ENCODE data around the gene CRTAP. TPM values are rescaled to one million over a fixed set of nuclear protein-coding genes. Genes with fewer than 3 reads are reported as not detected.

CRTAP gene
- total and polyA plus RNA-seq, 2 of the 13 experiments (the other 11 are each of a cell fraction or from before 2014, with no cell fraction given), result 54.2 to 119 TPM

DNA sequence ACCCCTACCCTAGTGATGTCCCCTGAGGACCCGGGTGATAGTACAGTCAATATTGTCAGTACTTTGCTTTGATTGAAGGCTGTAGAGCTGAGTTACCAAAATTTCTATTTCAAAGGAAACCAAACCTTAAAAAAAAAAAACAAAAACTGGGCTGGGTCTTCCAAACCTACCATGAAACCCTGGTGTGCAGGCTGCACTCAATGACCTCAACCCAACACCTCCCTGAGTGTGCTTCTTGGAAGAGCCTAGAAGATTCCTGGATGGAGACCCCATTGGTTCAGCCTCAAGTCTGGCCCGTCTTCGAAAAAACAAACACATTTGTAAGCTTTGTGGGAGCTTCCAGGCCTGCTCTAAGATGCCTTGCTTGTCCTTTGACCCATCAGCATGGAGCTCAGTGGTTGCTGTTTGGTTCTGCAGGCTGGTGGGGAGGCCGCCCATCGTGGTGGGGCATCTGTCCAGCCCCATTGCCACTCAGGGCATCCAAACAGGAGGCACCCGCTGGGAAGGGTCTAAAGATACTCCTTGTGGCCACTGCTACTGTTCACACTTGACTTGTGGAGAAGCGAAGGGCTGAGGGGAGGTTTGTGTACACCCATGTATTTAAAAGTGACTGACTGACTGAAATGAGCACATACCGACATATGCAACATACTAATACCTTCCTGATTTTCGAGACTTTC lies 32.2 kb downstream of the CRTAP start (continued):
- TF ChIP-seq, protein P1, sequence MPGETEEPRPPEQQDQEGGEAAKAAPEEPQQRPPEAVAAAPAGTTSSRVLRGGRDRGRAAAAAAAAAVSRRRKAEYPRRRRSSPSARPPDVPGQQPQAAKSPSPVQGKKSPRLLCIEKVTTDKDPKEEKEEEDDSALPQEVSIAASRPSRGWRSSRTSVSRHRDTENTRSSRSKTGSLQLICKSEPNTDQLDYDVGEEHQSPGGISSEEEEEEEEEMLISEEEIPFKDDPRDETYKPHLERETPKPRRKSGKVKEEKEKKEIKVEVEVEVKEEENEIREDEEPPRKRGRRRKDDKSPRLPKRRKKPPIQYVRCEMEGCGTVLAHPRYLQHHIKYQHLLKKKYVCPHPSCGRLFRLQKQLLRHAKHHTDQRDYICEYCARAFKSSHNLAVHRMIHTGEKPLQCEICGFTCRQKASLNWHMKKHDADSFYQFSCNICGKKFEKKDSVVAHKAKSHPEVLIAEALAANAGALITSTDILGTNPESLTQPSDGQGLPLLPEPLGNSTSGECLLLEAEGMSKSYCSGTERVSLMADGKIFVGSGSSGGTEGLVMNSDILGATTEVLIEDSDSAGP (CRISPR knock-in tag; IDR thresholded peaks at IDR 0.05; ENCODE audit: borderline replicate concordance), result no peak
- TF ChIP-seq SMAD9 (CRISPR knock-in tag; IDR thresholded peaks at IDR 0.05) (no peak), NFATC3 (CRISPR knock-in tag; IDR thresholded peaks at IDR 0.05) (no peak)
- TF ChIP-seq, protein P2, sequence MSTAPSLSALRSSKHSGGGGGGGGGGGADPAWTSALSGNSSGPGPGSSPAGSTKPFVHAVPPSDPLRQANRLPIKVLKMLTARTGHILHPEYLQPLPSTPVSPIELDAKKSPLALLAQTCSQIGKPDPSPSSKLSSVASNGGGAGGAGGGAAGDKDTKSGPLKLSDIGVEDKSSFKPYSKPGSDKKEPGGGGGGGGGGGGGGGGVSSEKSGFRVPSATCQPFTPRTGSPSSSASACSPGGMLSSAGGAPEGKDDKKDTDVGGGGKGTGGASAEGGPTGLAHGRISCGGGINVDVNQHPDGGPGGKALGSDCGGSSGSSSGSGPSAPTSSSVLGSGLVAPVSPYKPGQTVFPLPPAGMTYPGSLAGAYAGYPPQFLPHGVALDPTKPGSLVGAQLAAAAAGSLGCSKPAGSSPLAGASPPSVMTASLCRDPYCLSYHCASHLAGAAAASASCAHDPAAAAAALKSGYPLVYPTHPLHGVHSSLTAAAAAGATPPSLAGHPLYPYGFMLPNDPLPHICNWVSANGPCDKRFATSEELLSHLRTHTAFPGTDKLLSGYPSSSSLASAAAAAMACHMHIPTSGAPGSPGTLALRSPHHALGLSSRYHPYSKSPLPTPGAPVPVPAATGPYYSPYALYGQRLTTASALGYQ (CRISPR knock-in tag; IDR thresholded peaks at IDR 0.05), result no peak

DNA sequence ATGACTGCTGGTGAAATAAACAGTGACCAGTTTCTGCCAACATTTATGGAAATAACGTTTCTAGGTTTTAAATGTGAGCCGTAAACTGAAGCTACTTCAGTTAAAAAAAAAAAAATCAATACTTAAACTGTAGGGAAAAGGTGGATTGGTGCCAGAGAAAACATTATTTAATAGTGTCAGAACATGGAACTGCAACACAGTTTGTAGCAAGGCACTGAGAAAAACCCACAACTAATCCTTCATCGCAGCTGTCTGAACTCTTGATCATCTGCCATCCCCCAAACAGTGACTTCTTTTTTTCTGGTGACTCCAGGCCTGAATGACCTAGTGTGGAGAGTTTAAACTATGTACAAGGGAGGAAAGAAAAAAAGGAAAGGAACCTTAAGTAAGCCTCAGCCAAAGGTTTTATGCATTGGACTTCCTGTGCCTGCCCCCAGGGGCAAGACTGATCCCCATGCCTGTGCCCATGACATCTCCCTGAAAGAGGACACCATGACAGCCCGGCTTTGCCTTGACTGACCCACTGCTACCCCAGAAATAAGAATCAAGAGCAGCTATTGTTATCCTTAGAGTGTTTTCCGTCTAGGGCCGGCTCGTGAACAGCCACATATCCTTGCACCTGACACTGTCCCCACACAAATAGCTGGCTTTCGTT lies 33.1 kb downstream of the CRTAP start:
- no peak overlapping the region for H2AFZ ChIP-seq (ENCODE audit: low read length)
- POLR2A ChIA-PET, result no interaction called here
- H3K4me3 ChIP-seq (replicated peaks in 1 of 3; ENCODE audit: insufficient read depth in 1 of 3, low read depth in 2 of 3, low read length in 3 of 3), result no peak overlapping the region
- H3K4me2 ChIP-seq (ENCODE audit: low read depth, low read length), result no peak overlapping the region
- H3K36me3 ChIP-seq (replicated peaks in 1 of 2; ENCODE audit: control insufficient read depth in 1 of 2, insufficient read depth in 2 of 2, low read length in 2 of 2), result peaks cover 2 to 9% of the 10 kb centered on the region in 2 experiments; a peak in 3 of 5 replicates
- in situ Hi-C loops (cut with HindIII; ENCODE audit: extremely low pct_ligation_motif_present, low pct_unique_long_range_greater_than_20kb) (no loop called here), intact Hi-C loops (cut with micrococcal nuclease; ENCODE audit: unreplicated experiment) (no loop called here)
- CTCF ChIA-PET (ENCODE audit: low intra/inter-chr PET ratio, low total read pairs), result no interaction called here
- no peak for DNase-seq (ENCODE audit: low spot score)
- no peak overlapping the region for H3K9ac ChIP-seq (ENCODE audit: insufficient read depth, low read depth, low read length)
- H3K4me1 ChIP-seq (ENCODE audit: insufficient read depth, low read length), result no peaks in the 10 kb centered on the region
- no peak for ATAC-seq
- no peaks in the 10 kb centered on the region for H3K27me3 ChIP-seq (ENCODE audit: control insufficient read depth in 1 of 2, insufficient read depth in 2 of 2, low read length in 2 of 2)
- no TSS peak for BruUV-seq (replicated peaks)
- H3K27ac ChIP-seq (ENCODE audit: extremely low read length, insufficient read depth, low read length), result no peak overlapping the region
- no peaks in the 10 kb centered on the region for H3K9me3 ChIP-seq (ENCODE audit: low read length)
- WGBS (ENCODE audit: low lambda C conversion rate), result 74% methylated on average over 8 of the region's 8 CpGs
- H3K79me2 ChIP-seq (ENCODE audit: insufficient read depth, low read length), result no peaks in the 10 kb centered on the region
- no peaks in the 10 kb centered on the region for H4K20me1 ChIP-seq (ENCODE audit: insufficient read depth, low read length)
- FAIRE-seq, result no peak
- TF ChIP-seq AKAP8 (CRISPR knock-in tag; IDR thresholded peaks at IDR 0.05) (no peak), MTA1 (CRISPR knock-in tag; IDR thresholded peaks at IDR 0.05; ENCODE audit: borderline replicate concordance) (no peak), ZNF572 (CRISPR knock-in tag; IDR thresholded peaks at IDR 0.05) (no peak), U2AF2 (IDR thresholded peaks at IDR 0.05; ENCODE audit: low read depth, low read length) (no peak), ZBTB8A (CRISPR knock-in tag; IDR thresholded peaks at IDR 0.05; ENCODE audit: borderline replicate concordance, low read depth) (no peak), MTF2 (CRISPR knock-in tag; IDR thresholded peaks at IDR 0.05; ENCODE audit: borderline replicate concordance) (no peak), THAP11 (CRISPR knock-in tag; IDR thresholded peaks at IDR 0.05) (no peak), SIX1 (CRISPR knock-in tag; IDR thresholded peaks at IDR 0.05; ENCODE audit: borderline replicate concordance) (no peak), ISL2 (CRISPR knock-in tag; IDR thresholded peaks at IDR 0.05) (no peak), ZMAT3 (CRISPR knock-in tag; conservative IDR thresholded peaks at IDR 0.05) (no peak), FOXO1 (CRISPR knock-in tag; IDR thresholded peaks at IDR 0.05) (no peak), GTF2F1 (IDR thresholded peaks at IDR 0.05; ENCODE audit: low read length) (no peak), DR1 (CRISPR knock-in tag; IDR thresholded peaks at IDR 0.05) (no peak)
- TF ChIP-seq, protein P3, sequence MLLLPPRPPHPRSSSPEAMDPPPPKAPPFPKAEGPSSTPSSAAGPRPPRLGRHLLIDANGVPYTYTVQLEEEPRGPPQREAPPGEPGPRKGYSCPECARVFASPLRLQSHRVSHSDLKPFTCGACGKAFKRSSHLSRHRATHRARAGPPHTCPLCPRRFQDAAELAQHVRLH (CRISPR knock-in tag; IDR thresholded peaks at IDR 0.05; ENCODE audit: borderline replicate concordance, low read depth), result no peak
- TF ChIP-seq, protein P4, sequence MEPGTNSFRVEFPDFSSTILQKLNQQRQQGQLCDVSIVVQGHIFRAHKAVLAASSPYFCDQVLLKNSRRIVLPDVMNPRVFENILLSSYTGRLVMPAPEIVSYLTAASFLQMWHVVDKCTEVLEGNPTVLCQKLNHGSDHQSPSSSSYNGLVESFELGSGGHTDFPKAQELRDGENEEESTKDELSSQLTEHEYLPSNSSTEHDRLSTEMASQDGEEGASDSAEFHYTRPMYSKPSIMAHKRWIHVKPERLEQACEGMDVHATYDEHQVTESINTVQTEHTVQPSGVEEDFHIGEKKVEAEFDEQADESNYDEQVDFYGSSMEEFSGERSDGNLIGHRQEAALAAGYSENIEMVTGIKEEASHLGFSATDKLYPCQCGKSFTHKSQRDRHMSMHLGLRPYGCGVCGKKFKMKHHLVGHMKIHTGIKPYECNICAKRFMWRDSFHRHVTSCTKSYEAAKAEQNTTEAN (CRISPR knock-in tag; conservative IDR thresholded peaks at IDR 0.05), result no peak

All from HepG2 (cell line).